Stimulated activated CD4-positive, alpha-beta T cell treated with anti-CD3 and anti-CD28 coated beads, Interleukin-1b, Interleukin-23, amount 100 ng/mL, for 4 hours (primary cell): ENCODE measurements around the gene PTPRU.

Source experiments
- DNase-seq, 2 donors: peaks; one replicate each; pipeline ENCODE4 v3.0.0-alpha.2; 2020; ENCODE audit warnings: low read depth in 2 of 2

The PTPRU gene

GRCh38 chr1:29317063-29317915 lies 81.0 kb downstream of the PTPRU start:
- no peak for DNase-seq

- DNase-seq = no peak
These were observed 81.7 kb downstream of the PTPRU start for GRCh38 chr1:29317916-29318530.

GRCh38 chr1:29318724-29319123 lies 82.4 kb downstream of the PTPRU start:
- no peak for DNase-seq

GRCh38 chr1:29319300-29320110 lies 83.2 kb downstream of the PTPRU start:
- no peak for DNase-seq

- DNase-seq = no peak
These were observed 84.0 kb downstream of the PTPRU start for GRCh38 chr1:29320156-29320940.

- DNase-seq = no peak
These were observed 84.9 kb downstream of the PTPRU start for GRCh38 chr1:29321176-29321575.

- no peak for DNase-seq
These were observed 85.9 kb downstream of the PTPRU start for GRCh38 chr1:29322147-29322694.

GRCh38 chr1:29322861-29323585 lies 86.7 kb downstream of the PTPRU start:
- DNase-seq = no peak

- no peak for DNase-seq
These were observed 87.3 kb downstream of the PTPRU start for GRCh38 chr1:29323636-29324035.

- no peak for DNase-seq
These were observed 87.9 kb downstream of the PTPRU start for GRCh38 chr1:29324202-29324601.

- no peak for DNase-seq
These were observed 88.5 kb downstream of the PTPRU start for GRCh38 chr1:29324771-29325351.

GRCh38 chr1:29325675-29326074 lies 89.4 kb downstream of the PTPRU start:
- no peak for DNase-seq

GRCh38 chr1:29326123-29326522 lies 89.8 kb downstream of the PTPRU start:
- DNase-seq = no peak

GRCh38 chr1:29327223-29327935 lies 91.1 kb downstream of the PTPRU start:
- no peak for DNase-seq

- DNase-seq = no peak
These were observed 92.9 kb downstream of the PTPRU start for GRCh38 chr1:29329022-29329775.

- no peak for DNase-seq
These were observed 93.8 kb downstream of the PTPRU start for GRCh38 chr1:29330089-29330488.

GRCh38 chr1:29330856-29331255 lies 94.5 kb downstream of the PTPRU start:
- no peak for DNase-seq

- DNase-seq = no peak
These were observed 95.0 kb downstream of the PTPRU start for GRCh38 chr1:29331309-29331708.

- DNase-seq = no peak
These were observed 95.4 kb downstream of the PTPRU start for GRCh38 chr1:29331729-29332128.
